ENCODE measurements around the gene DRC1. TPM values are rescaled to one million over a fixed set of nuclear protein-coding genes. Genes with fewer than 3 reads are reported as not detected.

DRC1 gene
- total RNA-seq, 1 donor from 2014 or later, result 0.30 TPM

GRCh38 chr2:26432859-26433258 lies 31.1 kb downstream of the DRC1 start:
- DNase-seq (ENCODE audit: missing footprints) (no peak), ATAC-seq (no peak)
- intact Hi-C loops (cut with DNase I), result no loop called here

GRCh38 chr2:26435106-26435505 lies 33.4 kb downstream of the DRC1 start:
- DNase-seq (ENCODE audit: missing footprints) (no peak), ATAC-seq (no peak)
- intact Hi-C loops (cut with DNase I), result no loop called here

DNA sequence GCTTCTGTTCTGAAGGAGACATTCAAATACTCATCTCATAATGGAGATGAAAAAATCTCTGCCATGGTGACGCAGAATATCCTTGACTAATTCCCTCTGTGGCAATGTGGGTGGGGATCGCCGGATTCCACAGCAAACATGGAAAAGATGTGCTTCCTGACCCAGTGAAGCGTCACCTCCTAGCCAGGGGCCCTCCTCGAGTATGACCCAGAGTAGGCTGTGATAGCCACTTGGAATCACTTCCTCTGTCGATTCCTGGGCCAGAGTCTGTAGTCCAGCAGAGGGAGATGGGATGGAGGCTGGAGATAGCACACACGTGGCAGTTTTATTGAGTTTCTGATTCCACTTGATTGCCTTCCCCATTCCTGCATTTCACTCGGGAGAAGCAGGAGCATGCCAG lies 36.8 kb downstream of the DRC1 start:
- DNase-seq (ENCODE audit: missing footprints) (no peak), ATAC-seq (no peak)
- intact Hi-C loops (cut with DNase I), result no loop called here

GRCh38 chr2:26438926-26439325 lies 37.2 kb downstream of the DRC1 start:
- ATAC-seq, result no peak
- DNase-seq (ENCODE audit: missing footprints), result no peak
- intact Hi-C loops (cut with DNase I), result no loop called here

GRCh38 chr2:26442301-26442700 lies 40.6 kb downstream of the DRC1 start:
- intact Hi-C loops (cut with DNase I), result no loop called here
- ATAC-seq (no peak), DNase-seq (ENCODE audit: missing footprints) (no peak)

GRCh38 chr2:26442707-26443106 lies 41.0 kb downstream of the DRC1 start:
- no peak for ATAC-seq
- intact Hi-C loops (cut with DNase I), result no loop called here
- DNase-seq (ENCODE audit: missing footprints), result no peak

DNA sequence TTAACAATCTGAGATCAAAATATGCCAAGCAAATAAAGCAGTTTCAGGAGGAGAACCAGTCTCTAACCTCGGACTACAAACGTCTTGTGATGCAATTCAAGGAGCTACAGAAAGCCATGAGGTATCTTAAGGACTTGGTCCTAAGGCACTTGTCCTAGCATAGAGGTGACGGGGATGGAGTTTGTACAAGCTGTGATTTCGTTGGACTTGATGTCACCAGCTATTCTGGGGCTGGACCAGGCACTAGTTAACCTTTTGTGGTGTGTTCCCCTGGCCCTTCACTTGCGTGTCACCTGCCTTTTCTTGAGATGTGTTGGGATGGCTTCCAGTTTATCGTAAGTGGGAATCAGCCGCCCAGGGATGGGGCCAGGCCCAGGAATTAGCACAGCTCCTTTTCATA lies 42.5 kb downstream of the DRC1 start:
- intact Hi-C loops (cut with DNase I), result no loop called here
- DNase-seq (ENCODE audit: missing footprints) (no peak), ATAC-seq (peak; percentile 48)

DNA sequence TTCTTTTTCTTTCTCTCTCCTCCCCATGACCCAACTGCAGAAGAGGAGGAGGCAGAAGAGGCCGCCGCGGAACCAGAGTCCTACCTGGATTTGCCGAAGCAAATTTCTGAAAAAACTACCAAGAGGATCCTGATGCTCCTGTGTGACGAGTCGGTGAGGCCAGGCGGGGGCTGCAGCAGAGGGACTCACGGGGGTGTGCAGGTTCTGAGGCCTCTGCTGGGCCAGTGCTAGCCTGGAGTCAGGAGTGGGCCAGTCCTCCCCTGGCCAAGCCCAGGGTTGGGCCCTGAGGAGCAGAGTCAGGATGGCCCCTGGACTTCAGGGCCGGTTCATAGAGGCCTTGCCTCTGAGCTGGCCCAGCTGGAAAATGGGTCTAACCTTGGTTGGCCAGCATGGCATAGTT lies 46.9 kb downstream of the DRC1 start:
- intact Hi-C loops (cut with DNase I), result no loop called here
- ATAC-seq (no peak), DNase-seq (ENCODE audit: missing footprints) (no peak)

DNA sequence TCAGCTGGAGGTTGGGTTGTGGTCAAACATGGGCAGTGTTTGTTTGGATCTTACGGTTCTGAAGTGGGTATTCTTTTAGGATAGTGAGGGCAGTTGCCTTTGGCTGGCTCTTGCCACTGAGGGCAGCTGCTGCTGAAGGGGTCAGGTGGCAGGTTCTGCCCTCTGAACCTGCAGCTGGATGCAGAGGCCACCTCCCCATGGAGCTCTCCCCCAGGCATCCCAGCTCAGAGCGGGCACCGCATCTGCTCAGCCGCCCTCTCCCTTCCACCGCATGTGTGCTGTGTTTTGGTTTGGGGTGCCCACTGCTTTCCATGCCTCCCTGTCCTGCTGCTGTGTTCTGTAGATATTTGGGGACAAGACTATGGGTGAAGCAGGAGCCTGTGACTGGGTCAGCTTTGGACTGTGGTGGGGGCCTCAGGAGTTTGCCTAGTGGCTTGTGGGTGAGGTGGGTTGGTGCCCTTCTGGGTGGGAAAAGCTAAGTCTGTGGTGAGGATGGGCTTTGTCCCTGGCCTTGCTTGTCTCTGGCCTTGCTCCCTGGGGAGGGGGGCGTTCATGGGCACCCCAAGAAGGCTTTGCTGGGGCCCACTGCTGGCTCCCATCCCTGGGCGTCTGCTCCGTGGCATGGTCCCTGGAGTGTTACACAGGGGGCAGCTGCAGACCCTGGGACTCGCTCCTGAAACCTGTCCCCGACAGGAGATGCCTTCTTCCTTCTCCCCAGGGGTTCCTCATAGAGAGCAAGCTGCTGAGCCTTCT lies 47.7 kb downstream of the DRC1 start:
- no peak for ATAC-seq
- DNase-seq (ENCODE audit: missing footprints), result no peak

GRCh38 chr2:26450031-26450635 lies 48.4 kb downstream of the DRC1 start:
- DNase-seq (ENCODE audit: missing footprints) (no peak), ATAC-seq (no peak)
- intact Hi-C loops (cut with DNase I), result no loop called here

More for the DNA sequence above, 47.7 kb downstream of the DRC1 start:
- intact Hi-C loops (cut with DNase I), result no loop called here

- DNase-seq (ENCODE audit: missing footprints) (no peak), ATAC-seq (no peak)
- intact Hi-C loops (cut with DNase I), result no loop called here
These were observed 50.0 kb downstream of the DRC1 start for GRCh38 chr2:26451700-26452099.

- intact Hi-C loops (cut with DNase I), result no loop called here
- no peak for DNase-seq (ENCODE audit: missing footprints)
- no peak for ATAC-seq
These were observed 52.0 kb downstream of the DRC1 start for GRCh38 chr2:26453421-26454329.

DNA sequence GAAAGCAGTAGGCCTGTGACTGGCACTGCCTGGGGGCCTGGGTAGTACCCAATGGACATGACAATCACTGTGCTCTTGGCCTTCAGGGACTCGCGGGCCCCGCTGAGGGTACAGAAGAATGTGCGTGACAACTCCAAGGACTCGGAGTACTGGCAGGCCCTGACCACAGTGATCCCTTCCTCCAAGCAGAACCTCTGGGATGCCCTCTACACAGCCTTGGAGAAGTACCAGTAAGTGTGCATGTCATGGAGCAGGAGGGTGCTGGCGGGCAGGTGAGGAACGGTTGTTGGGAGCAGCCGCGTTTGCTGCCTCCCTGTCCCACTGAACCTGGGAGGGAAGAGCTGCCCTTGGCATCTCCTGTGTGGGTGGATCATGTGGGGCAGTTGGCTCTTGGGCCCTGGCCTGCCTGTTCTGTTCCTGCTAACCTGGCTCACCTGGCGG lies 52.9 kb downstream of the DRC1 start:
- ATAC-seq (no peak), DNase-seq (ENCODE audit: missing footprints) (no peak)
- intact Hi-C loops (cut with DNase I), result no loop called here

DNA sequence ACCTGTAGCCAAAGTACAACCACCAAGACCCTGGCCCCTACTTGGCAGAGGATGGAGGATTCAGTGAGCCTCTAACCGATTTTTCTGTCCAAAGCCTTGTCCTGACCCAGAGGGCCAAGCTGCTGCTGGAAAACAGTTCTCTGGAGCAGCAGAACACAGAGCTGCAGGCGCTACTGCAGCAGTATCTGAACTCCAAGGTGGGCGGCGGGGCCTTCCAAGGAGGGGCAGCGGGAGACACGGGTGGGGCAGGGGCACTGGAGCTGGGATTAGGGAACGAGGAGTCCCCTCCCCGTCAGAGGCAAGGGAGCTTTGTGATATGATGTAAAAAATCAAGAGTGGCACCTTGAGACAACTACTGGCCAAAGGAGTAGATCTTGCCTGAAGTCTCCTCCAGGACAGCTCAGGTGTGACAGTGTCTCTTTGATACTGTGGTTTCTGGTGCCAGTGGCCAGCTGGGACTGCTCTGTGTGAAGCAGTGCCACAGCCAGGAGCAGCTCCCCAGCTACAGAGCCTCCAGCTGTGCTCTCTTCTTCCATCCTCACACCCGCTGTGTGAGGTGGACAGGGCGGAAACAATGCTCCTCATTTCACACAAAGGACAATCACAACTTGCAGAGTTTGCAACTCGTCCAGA lies 53.4 kb downstream of the DRC1 start:
- peak; percentile 16 for ATAC-seq
- intact Hi-C loops (cut with DNase I), result no loop called here
- no peak for DNase-seq (ENCODE audit: missing footprints)

GRCh38 chr2:26455670-26456439 lies 54.1 kb downstream of the DRC1 start:
- intact Hi-C loops (cut with DNase I), result no loop called here
- peak; percentile 84 for DNase-seq (ENCODE audit: missing footprints)
- ATAC-seq, result peak; percentile 45

- intact Hi-C loops (cut with DNase I), result no loop called here
- ATAC-seq, result no peak
- no peak for DNase-seq (ENCODE audit: missing footprints)
These were observed 54.9 kb downstream of the DRC1 start for GRCh38 chr2:26456440-26457250.

DNA sequence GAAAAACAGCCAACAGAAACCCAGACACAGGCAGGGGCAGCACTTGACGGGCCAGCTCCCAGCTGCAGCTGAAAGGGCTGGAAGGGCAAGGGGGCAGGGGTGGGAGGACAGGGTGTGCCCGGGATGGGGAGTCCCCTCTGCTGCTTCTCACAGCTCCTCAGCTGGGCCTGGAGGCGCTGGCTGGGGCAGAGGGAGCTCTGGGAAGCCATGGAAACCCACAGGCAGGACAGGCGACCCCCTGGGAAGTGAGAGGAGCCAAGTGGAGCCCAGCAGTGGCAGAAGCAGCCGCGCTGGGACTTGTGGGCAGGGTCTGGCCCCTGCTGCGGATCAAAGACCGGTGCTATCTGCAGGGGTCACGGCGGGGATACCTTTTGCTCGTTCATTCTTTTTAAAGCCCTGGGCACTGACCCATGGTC lies 55.5 kb downstream of the DRC1 start:
- intact Hi-C loops (cut with DNase I), result no loop called here
- ATAC-seq, result no peak
- no peak for DNase-seq (ENCODE audit: missing footprints)

Data from Right ventricle myocardium inferior (tissue), 1 donor.